Stimulated activated CD8-positive, alpha-beta memory T cell treated with anti-CD3 and anti-CD28 coated beads, Interleukin-7, amount 100 ng/mL, for 48 hours (primary cell): Measurements from ENCODE around the gene TBC1D14.
A peak's percentile ranks its signal among the peaks of the same experiment; 100 is the strongest.
"Not testable (repeated sequence)": the region's sequence is repeated elsewhere in the genome, so short reads cannot be mapped to it uniquely, and the experiment has no call there.

Experiments used
- DNase-seq, 2 donors: peaks; one replicate each; pipeline ENCODE4 v3.0.0-alpha.2; 2020; ENCODE audit warnings: low read depth in 1 of 2; ENCODE audit errors: extremely low read depth in 1 of 2

The TBC1D14 gene

GRCh38 chr4:6967846-6968340 is 58.3 kb downstream of the TBC1D14 start:
- no peak for DNase-seq

- DNase-seq = no peak
Measured at GRCh38 chr4:6968496-6968895, 58.9 kb downstream of the TBC1D14 start.

- no peak for DNase-seq
Measured at GRCh38 chr4:6969826-6970800, 60.5 kb downstream of the TBC1D14 start.

- DNase-seq = no peak
Measured at GRCh38 chr4:6971536-6972374, 62.1 kb downstream of the TBC1D14 start.

- no peak for DNase-seq
Measured at GRCh38 chr4:6972375-6972650, 62.7 kb downstream of the TBC1D14 start.

- DNase-seq = no peak
Measured at GRCh38 chr4:6972911-6973310, 63.3 kb downstream of the TBC1D14 start.

- peak; percentile 39 to 70 for DNase-seq
Measured at GRCh38 chr4:6974138-6974848, 64.7 kb downstream of the TBC1D14 start.

- not testable (repeated sequence) for DNase-seq
Measured at GRCh38 chr4:6977846-6978245, 68.2 kb downstream of the TBC1D14 start.

- no peak for DNase-seq
Measured at GRCh38 chr4:6983544-6984142, 74.0 kb downstream of the TBC1D14 start.

GRCh38 chr4:6984612-6985425 is 75.2 kb downstream of the TBC1D14 start:
- no peak for DNase-seq

GRCh38 chr4:6986072-6986780 is 76.6 kb downstream of the TBC1D14 start:
- DNase-seq = no peak

- peak; percentile 83 to 86 for DNase-seq
Measured at GRCh38 chr4:6986781-6987587, 77.4 kb downstream of the TBC1D14 start.

GRCh38 chr4:6987588-6987961 is 77.9 kb downstream of the TBC1D14 start:
- no peak for DNase-seq

GRCh38 chr4:6988016-6988715 is 78.5 kb downstream of the TBC1D14 start:
- DNase-seq = no peak

GRCh38 chr4:6989331-6989923 is 79.8 kb downstream of the TBC1D14 start:
- no peak for DNase-seq

GRCh38 chr4:6990661-6991060 is 81.0 kb downstream of the TBC1D14 start:
- no peak for DNase-seq

GRCh38 chr4:6991249-6991648 is 81.6 kb downstream of the TBC1D14 start:
- DNase-seq = no peak
